Measurements from ENCODE around the gene SF3A2. TPM values are rescaled to one million over a fixed set of nuclear protein-coding genes. Genes with fewer than 3 reads are reported as not detected.

The SF3A2 gene
- total and polyA plus RNA-seq, 8 donors: 25.0 to 64.0 (median 31.6) TPM

GRCh38 chr19:2210987-2211740 is 25.5 kb upstream of the SF3A2 start:
- Histone ChIP-seq H3K27ac (no peak overlapping the region), H3K36me3 (peaks cover 8 to 76% (median 25%) of the 10 kb centered on the region in 3 donors), H3K27me3 (no peaks in the 10 kb centered on the region), H3K9me3 (no peaks in the 10 kb centered on the region), H3K4me3 (no peak overlapping the region), H3K4me1 (no peaks in the 10 kb centered on the region)
- FAIRE-seq: no peak
- no peak for TF ChIP-seq CTCF (IDR thresholded peaks at IDR 0.05)
- intact Hi-C loops (cut with DNase I): no loop called here
- ATAC-seq: no peak
- no peak for DNase-seq
- 92 to 97% methylated on average over 31 to 33 of the region's 33 CpGs for WGBS, 2 donors

GRCh38 chr19:2212861-2213711 is 23.5 kb upstream of the SF3A2 start:
- no peak overlapping the region for H3K27ac ChIP-seq
- intact Hi-C loops (cut with DNase I): no loop called here
- H3K4me1 ChIP-seq: no peaks in the 10 kb centered on the region
- H3K9me3 ChIP-seq: no peaks in the 10 kb centered on the region
- FAIRE-seq: no peak
- no peak for TF ChIP-seq CTCF (IDR thresholded peaks at IDR 0.05)
- no peak for DNase-seq
- H3K4me3 ChIP-seq: no peak overlapping the region
- peaks cover 11 to 80% (median 33%) of the 10 kb centered on the region in 3 donors for H3K36me3 ChIP-seq
- peak in 1 of 4 donors; percentile 37 for ATAC-seq
- 89 to 90% methylated on average over 21 of the region's 21 CpGs for WGBS, 2 donors
- no peaks in the 10 kb centered on the region for H3K27me3 ChIP-seq

GRCh38 chr19:2213799-2214198 is 22.8 kb upstream of the SF3A2 start:
- H3K4me3 ChIP-seq: no peak overlapping the region
- WGBS, 2 donors: 85 to 93% methylated on average over 26 of the region's 26 CpGs
- TF ChIP-seq CTCF (IDR thresholded peaks at IDR 0.05): no peak
- no peaks in the 10 kb centered on the region for H3K9me3 ChIP-seq
- no peak for FAIRE-seq
- H3K4me1 ChIP-seq: no peaks in the 10 kb centered on the region
- no peak for ATAC-seq
- intact Hi-C loops (cut with DNase I): no loop called here
- DNase-seq: no peak
- H3K27ac ChIP-seq: no peak overlapping the region
- H3K36me3 ChIP-seq: peaks cover 11 to 85% (median 33%) of the 10 kb centered on the region in 3 donors
- no peaks in the 10 kb centered on the region for H3K27me3 ChIP-seq

- Histone ChIP-seq H3K9me3 (no peaks in the 10 kb centered on the region), H3K36me3 (peaks cover 11 to 90% (median 33%) of the 10 kb centered on the region in 3 donors), H3K4me3 (no peak overlapping the region), H3K27me3 (no peaks in the 10 kb centered on the region), H3K4me1 (no peaks in the 10 kb centered on the region), H3K27ac (no peak overlapping the region)
- no peak for TF ChIP-seq CTCF (IDR thresholded peaks at IDR 0.05)
- FAIRE-seq (no peak), DNase-seq (no peak), ATAC-seq (no peak)
- 94 to 97% methylated on average over 17 of the region's 17 CpGs for WGBS, 2 donors
- intact Hi-C loops (cut with DNase I): no loop called here
Observed at GRCh38 chr19:2214251-2214650, 22.4 kb upstream of the SF3A2 start.

Data from pancreas (tissue), 10 donors.